H1 (cell line): ENCODE measurements around the gene CRAT. TPM values are rescaled to one million over a fixed set of nuclear protein-coding genes. Genes with fewer than 3 reads are reported as not detected.

Experiments used
- CTCF ChIA-PET: fragments of 300-600 bp; sonication (Branson Sonifier 250); formaldehyde crosslinking; loops from one replicate; lab custom pipeline; 2021; ENCODE audit not compliant: partially characterized antibody; lab: Charles Lee
- POLR2A ChIA-PET: fragments of 300-600 bp; sonication (Branson Sonifier 250); formaldehyde crosslinking; loops from one replicate; lab custom pipeline; 2021; ENCODE audit warnings: inconsistent platforms; ENCODE audit not compliant: partially characterized antibody; lab: Charles Lee
- DNase-seq, 2 experiments: peaks; one replicate each; pipeline versions ENCODE4 v3.0.0 to v3.0.0-alpha.2; 2010 to 2022; ENCODE audit warnings: low spot score in 2 of 2, low read depth in 1 of 2, mixed read lengths in 1 of 2
- FAIRE-seq: peaks from 2 replicates; lab custom pipeline; 2011; peaks lifted over from hg19 to GRCh38; lab: Jason Lieb, UNC
- H2AFZ ChIP-seq: 2 replicates; pipeline ENCODE4 v1.8.1; 2012; ENCODE audit warnings: low read length, inconsistent platforms
- H2AK5ac ChIP-seq: 2 replicates; pipeline ENCODE4 v1.6.1; 2013; ENCODE audit warnings: low read depth, low read length
- H2BK120ac ChIP-seq: replicated peaks from 2 replicates; pipeline ENCODE3; 2013; ENCODE audit warnings: low read depth, low read length, inconsistent platforms
- H2BK12ac ChIP-seq: 2 replicates; pipeline ENCODE4 v1.6.1; 2013; ENCODE audit warnings: low read depth, low read length
- H2BK15ac ChIP-seq: 2 replicates; pipeline ENCODE4 v1.6.1; 2013; ENCODE audit warnings: low read length
- H2BK20ac ChIP-seq: 2 replicates; pipeline ENCODE4 v1.6.1; 2013; ENCODE audit warnings: low read length
- H2BK5ac ChIP-seq: 2 replicates; pipeline ENCODE4 v1.6.1; 2013; ENCODE audit warnings: low read depth, low read length
- H3K14ac ChIP-seq: 2 replicates; pipeline ENCODE4 v1.6.1; 2013; ENCODE audit warnings: inconsistent platforms; ENCODE audit not compliant: insufficient read length
- H3K18ac ChIP-seq: 2 replicates; pipeline ENCODE4 v1.6.1; 2013; ENCODE audit warnings: low read length; ENCODE audit errors: extremely low read depth
- H3K23ac ChIP-seq: 2 replicates; pipeline ENCODE4 v1.6.1; 2013; ENCODE audit warnings: inconsistent platforms; ENCODE audit not compliant: insufficient read length
- H3K23me2 ChIP-seq: 2 replicates; pipeline ENCODE4 v1.6.1; 2013; ENCODE audit warnings: low read depth, low read length
- H3K27ac ChIP-seq: 2 replicates; pipeline ENCODE4 v1.6.1; 2011; ENCODE audit warnings: low read depth, low read length, inconsistent platforms
- H3K27me3 ChIP-seq, 4 experiments: replicated peaks in 1 of 4; 1 replicate in 1 of 4; 2 replicates in 3 of 4; pipeline versions ENCODE4 v1.6.1 to v1.8.1; 2011 to 2013; ENCODE audit warnings: low read length in 3 of 4, mild to moderate bottlenecking in 3 of 4, inconsistent platforms in 2 of 4, mixed read lengths in 2 of 4, moderate library complexity in 1 of 4; ENCODE audit not compliant: control insufficient read depth in 3 of 4, insufficient read depth in 3 of 4; ENCODE audit errors: extremely low read depth in 1 of 4
- H3K36me3 ChIP-seq, 4 experiments: 2 replicates each; pipeline versions ENCODE4 v1.6.1 to v1.8.1; 2011 to 2013; ENCODE audit warnings: mild to moderate bottlenecking in 4 of 4, low read length in 3 of 4, moderate library complexity in 2 of 4, control low read depth in 1 of 4, inconsistent platforms in 1 of 4; ENCODE audit not compliant: insufficient read depth in 4 of 4, control insufficient read depth in 2 of 4
- H3K4ac ChIP-seq: replicated peaks from 2 replicates; pipeline ENCODE3; 2013; ENCODE audit warnings: low read length, low read depth, mixed read lengths, inconsistent platforms; ENCODE audit not compliant: insufficient read length
- H3K4me1 ChIP-seq, 4 experiments: replicated peaks in 1 of 4; 1 replicate in 1 of 4; 2 replicates in 3 of 4; pipeline versions ENCODE4 v1.6.1 to v1.8.1; 2011 to 2013; ENCODE audit warnings: low read length in 3 of 4, inconsistent platforms in 2 of 4, mixed read lengths in 1 of 4; ENCODE audit not compliant: insufficient read depth in 4 of 4, control insufficient read depth in 3 of 4
- H3K4me2 ChIP-seq, 2 experiments: 2 replicates each; pipeline versions ENCODE4 v1.6.1 to v1.8.1; 2011 to 2013; ENCODE audit warnings: low read depth in 2 of 2, low read length in 2 of 2, control low read depth in 1 of 2, inconsistent platforms in 1 of 2, mild to moderate bottlenecking in 1 of 2; ENCODE audit not compliant: insufficient read depth in 1 of 2
- H3K4me3 ChIP-seq, 4 experiments: fragments of 200-600, 300-600 bp in 1 of 4; sonication (generic), shearing (Covaris generic), sonication (Bioruptor Twin) in 1 of 4; 2 replicates each; pipeline versions ENCODE4 v1.5.1 to v1.8.1; 2011 to 2016; ENCODE audit warnings: low read length in 4 of 4, low read depth in 3 of 4, control low read depth in 2 of 4, inconsistent platforms in 2 of 4, mild to moderate bottlenecking in 2 of 4, mixed read lengths in 1 of 4, moderate library complexity in 1 of 4; ENCODE audit not compliant: insufficient read depth in 2 of 4; ENCODE audit errors: extremely low read depth in 1 of 4
- H3K56ac ChIP-seq: replicated peaks from 2 replicates; pipeline ENCODE3; 2013; ENCODE audit warnings: low read depth, mild to moderate bottlenecking, mixed read lengths, low read length, inconsistent platforms; ENCODE audit not compliant: insufficient read length
- H3K79me1 ChIP-seq: 2 replicates; pipeline ENCODE4 v1.6.1; 2013; ENCODE audit warnings: low read depth, low read length, control low read depth
- H3K79me2 ChIP-seq, 2 experiments: 2 replicates each; pipeline versions ENCODE4 v1.6.1 to v1.8.1; 2012 to 2013; ENCODE audit warnings: low read length in 2 of 2, mild to moderate bottlenecking in 2 of 2, inconsistent platforms in 1 of 2; ENCODE audit not compliant: insufficient read depth in 2 of 2, control insufficient read depth in 1 of 2
- H3K9ac ChIP-seq, 4 experiments: replicated peaks in 1 of 4; 1 replicate in 1 of 4; 2 replicates in 3 of 4; pipeline versions ENCODE4 v1.6.1 to v1.8.1; 2011 to 2013; ENCODE audit warnings: low read depth in 3 of 4, low read length in 3 of 4, control low read depth in 2 of 4, mild to moderate bottlenecking in 2 of 4, moderate library complexity in 2 of 4, inconsistent platforms in 1 of 4; ENCODE audit errors: extremely low read depth in 1 of 4
- H3K9me3 ChIP-seq, 2 experiments: 2 replicates each; pipeline versions ENCODE4 v1.6.1 to v1.8.1; 2012 to 2013; ENCODE audit warnings: mild to moderate bottlenecking in 2 of 2, moderate library complexity in 2 of 2, control low read depth in 1 of 2, inconsistent platforms in 1 of 2, low read depth in 1 of 2, low read length in 1 of 2, mixed read lengths in 1 of 2; ENCODE audit not compliant: insufficient read depth in 2 of 2
- H4K20me1 ChIP-seq, 2 experiments: replicated peaks in 1 of 2; 2 replicates each; pipeline versions ENCODE3 to v1.8.1; 2011 to 2013; ENCODE audit warnings: inconsistent platforms in 2 of 2, low read length in 2 of 2, mild to moderate bottlenecking in 1 of 2; ENCODE audit not compliant: insufficient read depth in 2 of 2, control insufficient read depth in 1 of 2
- H4K5ac ChIP-seq: 2 replicates; pipeline ENCODE4 v1.6.1; 2013; ENCODE audit warnings: low read length, low read depth, mixed read lengths, inconsistent platforms; ENCODE audit not compliant: insufficient read length
- H4K8ac ChIP-seq: 2 replicates; pipeline ENCODE4 v1.8.0; 2013; ENCODE audit warnings: mild to moderate bottlenecking, moderate library complexity, low read length, inconsistent platforms; ENCODE audit not compliant: insufficient read depth; ENCODE audit errors: extremely low read depth
- H4K91ac ChIP-seq: replicated peaks from 2 replicates; pipeline ENCODE3; 2013; ENCODE audit warnings: low read length, mixed read lengths, inconsistent platforms; ENCODE audit not compliant: insufficient read length
- BCL11A ChIP-seq, 2 experiments: IDR thresholded peaks; one replicate each; pipeline ENCODE4 v1.6.1; 2011; ENCODE audit warnings: low read depth in 2 of 2, low read length in 2 of 2, mild to moderate bottlenecking in 2 of 2
- CREB1 ChIP-seq: IDR thresholded peaks from 2 replicates; pipeline ENCODE4 v1.6.1; 2012; ENCODE audit warnings: inconsistent platforms
- SAP30 ChIP-seq: fragments of 300-600 bp; sonication (generic); IDR thresholded peaks from 2 replicates; pipeline ENCODE4 v1.7.1; 2012; ENCODE audit warnings: low read length, moderate library complexity, mild to moderate bottlenecking, inconsistent platforms; ENCODE audit not compliant: insufficient read depth, insufficient replicate concordance
- SP1 ChIP-seq: IDR thresholded peaks from 2 replicates; pipeline ENCODE4 v1.6.1; 2011; ENCODE audit warnings: low read depth, low read length
- WGBS, 2 experiments: shearing (Covaris generic) in 1 of 2; methylation state at CpG; one replicate each; pipeline versions ENCODE4 v1.1.6 to v1.1.7; 2013 to 2015; ENCODE audit warnings: low lambda C conversion rate in 2 of 2, mixed read lengths in 2 of 2, inconsistent platforms in 1 of 2, low coverage in 1 of 2, missing lambda C conversion rate in 1 of 2; ENCODE audit not compliant: insufficient replicate concordance in 2 of 2, insufficient coverage in 1 of 2, insufficient read length in 1 of 2; ENCODE audit errors: extremely low coverage in 1 of 2, missing lambda C conversion rate in 1 of 2; 5-methylcytosine and 5-hydroxymethylcytosine counted together
- polyA plus RNA-seq, 7 experiments: library from polyadenylated mRNA; depleted of rRNA in 3 of 7; stranded (reverse) in 5 of 7; unstranded in 2 of 7; fragments of >200 nt in 5 of 7; fragments of 200-250 nt in 2 of 7; gene quantifications; 1 replicate in 5 of 7; 2 replicates in 1 of 7; 4 replicates in 1 of 7; pipeline versions ENCODE4 v1.2.1 to v1.2.3, GENCODE V29; 2011 to 2013; ENCODE audit warnings: missing spikeins in 2 of 7, mixed read lengths in 2 of 7
- total RNA-seq: library from RNA; stranded (reverse); fragmentation: NEBNext Ultra II Directional; extraction: Animal tissue kit (Norgen Biotek cat#: 25700); gene quantifications from 2 replicates; pipeline ENCODE4 v1.2.1, GENCODE V29; 2021

CRAT gene
- total and polyA plus RNA-seq, 2 of the 8 experiments (the other 6 are each of a cell fraction or from before 2014, with no cell fraction given): 8.2 to 17.3 TPM

- 55% methylated on average over 10 of the region's 10 CpGs; no CpG with 5 or more reads in 1 of the 2 experiments for WGBS, 2 experiments
Measured at GRCh38 chr9:129071526-129072126, 39.0 kb downstream of the CRAT start.

More at GRCh38 chr9:129071526-129072126, 39.0 kb downstream of the CRAT start:
- Histone ChIP-seq H2BK5ac (peak overlapping the region; percentile 85; the same call in 1 of the 2 replicates), H3K4me2 (peak overlapping the region; percentile 63 to 81), H2BK20ac (no peak overlapping the region; the same call in 1 of the 2 replicates), H3K4ac (no peak overlapping the region), H3K56ac (no peak overlapping the region), H3K23ac (no peak overlapping the region), H2BK15ac (no peak overlapping the region), H3K4me1 (peaks cover 6 to 19% (median 17%) of the 10 kb centered on the region in 4 experiments), H3K4me3 (peak overlapping the region in 1 of 4 experiments; percentile 33; a peak in 2 of 8 replicates), H3K27ac (peak overlapping the region; percentile 47; the same call in 1 of the 2 replicates), H3K36me3 (peaks cover 0 to 16% (median 5%) of the 10 kb centered on the region in 4 experiments; a peak in 4 of 8 replicates), H3K27me3 (no peaks in the 10 kb centered on the region), H3K9me3 (no peaks in the 10 kb centered on the region), H4K8ac (peak overlapping the region; percentile 54; the same call in 1 of the 2 replicates), H3K18ac (peak overlapping the region; percentile 36), H2BK12ac (peak overlapping the region; percentile 89; the same call in 1 of the 2 replicates), H3K79me1 (no peaks in the 10 kb centered on the region), H3K79me2 (no peaks in the 10 kb centered on the region), H3K9ac (peak overlapping the region in 3 of 4 experiments; percentile 4 to 50 (median 10); a peak in 4 of 7 replicates), H4K20me1 (peaks cover 1 to 5% of the 10 kb centered on the region in 2 experiments), H3K23me2 (no peaks in the 10 kb centered on the region), H2BK120ac (no peak overlapping the region), H2AFZ (no peak overlapping the region), H4K5ac (no peak overlapping the region), H4K91ac (no peak overlapping the region), H3K14ac (no peak overlapping the region), H2AK5ac (no peak overlapping the region)
- ChIA-PET POLR2A (interaction anchor here (1.0 to 2.2 kb wide), 3 partner anchors 9 to 67 kb away, joined by 3 to 12 read pairs (median 4); partner anchors contain the start of gene DOLPP1), CTCF (interaction anchor here (0.9 to 1.4 kb wide), 2 partner anchors 17 to 26 kb away, joined by 3 to 6 read pairs; no protein-coding TSS in a partner anchor)
- TF ChIP-seq CREB1: 0 out of 2 replicates have a peak, but pooled peaks have one; percentile 20
- TF ChIP-seq BCL11A (IDR thresholded peaks at IDR 0.05; ENCODE audit: low read depth in 2 of 2, low read length in 2 of 2): no peak
- TF ChIP-seq SAP30: peak; percentile 25
- 0 out of 2 replicates have a peak, but pooled peaks have one; percentile 25 for TF ChIP-seq SP1
- FAIRE-seq: no peak
- peak; percentile 66 to 78 for DNase-seq
